ENCODE results near the gene KANSL1. TPM values are rescaled to one million over a fixed set of nuclear protein-coding genes. Genes with fewer than 3 reads are reported as not detected.

Gene KANSL1
- total RNA-seq, 1 donor from 2014 or later: 112 TPM

Small RNA genes lying within 50 kb of the gene (small RNA-seq; reads per million reads assigned to genes)
- gene RF00019 (ENCODE audit: low replicate concordance): not detected

Other genes starting within 250 kb of the KANSL1 start
- not detected for gene STH, start 194.2 kb downstream of the KANSL1 start, total RNA-seq
- gene LRRC37A, start 101.7 kb upstream of the KANSL1 start, total RNA-seq: 2.5 TPM
- gene ARL17B, start 168.3 kb upstream of the KANSL1 start, total RNA-seq: 15.2 TPM

Data from skin of body (tissue), 2 donors.